A549 (cell line): Measurements from ENCODE around the gene AKIRIN2. TPM values are rescaled to one million over a fixed set of nuclear protein-coding genes. Genes with fewer than 3 reads are reported as not detected.
"Not testable (repeated sequence)": the region's sequence is repeated elsewhere in the genome, so short reads cannot be mapped to it uniquely, and the experiment has no call there.

Experiments used
- ATAC-seq, 2 experiments: fragments of 200-7000 bp in 1 of 2; fragments of >200 bp in 1 of 2; cut with Nextera tagmentation in 1 of 2; cut with Tn5 transposase in 1 of 2; 3 replicates each; pipeline versions ENCODE4 v1.8.0 to v1.9.1; 2018 to 2020; ENCODE audit warnings: mild to moderate bottlenecking in 1 of 2, moderate library complexity in 1 of 2
- CTCF ChIA-PET: fragments of 300-600 bp; sonication (Branson Sonifier 250); formaldehyde crosslinking; extraction: SDS; loops from one replicate; lab custom pipeline; 2021; ENCODE audit warnings: antibody characterized with exemption, inconsistent platforms; lab: Yijun Ruan, JAX
- POLR2A ChIA-PET: fragments of 350-600 bp; formaldehyde crosslinking; extraction: SDS; loops from one replicate; lab custom pipeline; 2021; ENCODE audit warnings: antibody characterized with exemption, inconsistent platforms; lab: Yijun Ruan, JAX
- DNase-seq, 2 experiments: peaks; one replicate each; pipeline versions ENCODE4 v3.0.0 to v3.0.0-alpha.2; 2011 to 2016; ENCODE audit warnings: low read depth in 1 of 2, low spot score in 1 of 2
- FAIRE-seq: peaks from 2 replicates; lab custom pipeline; 2011; peaks lifted over from hg19 to GRCh38; lab: Jason Lieb, UNC
- H3K27ac ChIP-seq, 2 experiments: fragments of >200 bp; sonication (Bioruptor Twin); formaldehyde crosslinking; 3 replicates each; pipeline ENCODE4 v1.5.1; 2016 to 2017
- H3K4me1 ChIP-seq: fragments of >200 bp; sonication (Bioruptor Twin); formaldehyde crosslinking; 3 replicates; pipeline ENCODE4 v1.6.1; 2016
- H3K4me2 ChIP-seq: fragments of >200 bp; sonication (Bioruptor Twin); formaldehyde crosslinking; 3 replicates; pipeline ENCODE4 v1.6.1; 2016
- H3K4me3 ChIP-seq: fragments of >200 bp; sonication (Bioruptor Twin); formaldehyde crosslinking; 3 replicates; pipeline ENCODE4 v1.5.1; 2016
- H3K9me3 ChIP-seq: fragments of >200 bp; sonication (Bioruptor Twin); formaldehyde crosslinking; 3 replicates; pipeline ENCODE4 v1.6.1; 2016
- CEBPB ChIP-seq, 2 experiments: fragments of >200 bp in 1 of 2; sonication (Bioruptor Twin) in 1 of 2; formaldehyde crosslinking in 1 of 2; IDR thresholded peaks; 2 replicates each; pipeline ENCODE4 v1.6.1; 2012 to 2016
- CHD2 ChIP-seq: fragments of 150-350 bp; IDR thresholded peaks from 2 replicates; pipeline ENCODE4 v1.6.1; 2014; ENCODE audit warnings: low read length; ENCODE audit not compliant: partially characterized antibody
- EHF ChIP-seq: fragments of 250-450 bp; sonication (Bioruptor Pico); IDR thresholded peaks from 2 replicates; pipeline ENCODE4 v1.5.0; 2020; ENCODE audit warnings: mild to moderate bottlenecking
- EP300 ChIP-seq, 2 experiments: fragments of >200 bp; sonication (Bioruptor Twin); formaldehyde crosslinking; IDR thresholded peaks; 2 replicates in 1 of 2; 3 replicates in 1 of 2; pipeline ENCODE4 v1.6.1; 2016 to 2017
- ESRRA ChIP-seq: fragments of 150-350 bp; IDR thresholded peaks from 2 replicates; pipeline ENCODE4 v1.6.1; 2014; ENCODE audit warnings: mild to moderate bottlenecking, low read length, borderline replicate concordance
- FOSL2 ChIP-seq, 2 experiments: fragments of 450-650 bp in 1 of 2; fragments of >200 bp in 1 of 2; sonication (Bioruptor Twin) in 1 of 2; formaldehyde crosslinking; IDR thresholded peaks; 2 replicates each; pipeline versions ENCODE4 v1.5.0 to v1.6.1; 2016 to 2020; ENCODE audit warnings: mild to moderate bottlenecking in 1 of 2, moderate library complexity in 1 of 2
- GATA3 ChIP-seq: IDR thresholded peaks from 2 replicates; pipeline ENCODE4 v1.6.1; 2012; ENCODE audit warnings: borderline replicate concordance
- HDAC2 ChIP-seq: fragments of 200-600 bp; sonication (generic); IDR thresholded peaks from 2 replicates; pipeline ENCODE4 v1.6.1; 2016
- HOXB13 ChIP-seq: fragments of 250-450 bp; sonication (Bioruptor Pico); IDR thresholded peaks from 2 replicates; pipeline ENCODE4 v1.5.0; 2020; ENCODE audit warnings: low read depth, mild to moderate bottlenecking, moderate library complexity
- JUN ChIP-seq, 2 experiments: fragments of >200 bp; sonication (Bioruptor Twin); formaldehyde crosslinking; IDR thresholded peaks; 2 replicates in 1 of 2; 3 replicates in 1 of 2; pipeline ENCODE4 v1.6.1; 2016 to 2017
- JUNB ChIP-seq: fragments of >200 bp; sonication (Bioruptor Twin); formaldehyde crosslinking; IDR thresholded peaks from 2 replicates; pipeline ENCODE4 v1.6.1; 2016
- MAZ ChIP-seq: fragments of 150-350 bp; IDR thresholded peaks from 2 replicates; pipeline ENCODE4 v1.6.1; 2014; ENCODE audit warnings: antibody characterized with exemption, low read depth, low read length, borderline replicate concordance
- MYC ChIP-seq: IDR thresholded peaks from 2 replicates; pipeline ENCODE4 v1.6.1; 2012; ENCODE audit warnings: mild to moderate bottlenecking, inconsistent platforms, low read length, improper control_type of control experiment, borderline replicate concordance
- NPAS2 ChIP-seq: fragments of 250-450 bp; sonication (Bioruptor Pico); IDR thresholded peaks from 2 replicates; pipeline ENCODE4 v1.8.0; 2022; ENCODE audit warnings: mild to moderate bottlenecking, moderate library complexity, borderline replicate concordance
- PHF8 ChIP-seq: fragments of 200-600 bp; sonication (generic); IDR thresholded peaks from 2 replicates; pipeline ENCODE4 v1.6.1; 2016; ENCODE audit warnings: low read depth, mild to moderate bottlenecking, antibody characterized with exemption, moderate library complexity, borderline replicate concordance
- POLR2A ChIP-seq: IDR thresholded peaks from 2 replicates; pipeline ENCODE4 v1.6.1; 2012; ENCODE audit warnings: mild to moderate bottlenecking, low read length
- RAD21 ChIP-seq, 2 experiments: fragments of >200 bp in 1 of 2; sonication (Bioruptor Twin) in 1 of 2; formaldehyde crosslinking in 1 of 2; IDR thresholded peaks in 1 of 2; conservative IDR thresholded peaks in 1 of 2; 2 replicates in 1 of 2; 3 replicates in 1 of 2; pipeline ENCODE4 v1.6.1; 2012 to 2018; ENCODE audit warnings: inconsistent platforms in 1 of 2
- RFX5 ChIP-seq: fragments of 450-650 bp; IDR thresholded peaks from 2 replicates; pipeline ENCODE4 v1.7.1; 2014; ENCODE audit warnings: antibody characterized with exemption, mild to moderate bottlenecking, moderate library complexity
- SREBF2 ChIP-seq: fragments of 450-650 bp; IDR thresholded peaks from 2 replicates; pipeline ENCODE4 v1.6.1; 2014; ENCODE audit warnings: mild to moderate bottlenecking, moderate library complexity
- TP53 ChIP-seq: fragments of 250-450 bp; sonication (Bioruptor Pico); IDR thresholded peaks from 2 replicates; pipeline ENCODE4 v1.5.0; 2021; ENCODE audit warnings: mild to moderate bottlenecking, moderate library complexity
- ZFP36 ChIP-seq: fragments of 450-650 bp; IDR thresholded peaks from 2 replicates; pipeline ENCODE4 v1.6.1; 2014; ENCODE audit warnings: borderline replicate concordance; ENCODE audit not compliant: partially characterized antibody
- ZSCAN20 ChIP-seq: fragments of 250-450 bp; sonication (Bioruptor Pico); IDR thresholded peaks from 2 replicates; pipeline ENCODE4 v1.8.0; 2022; ENCODE audit warnings: mild to moderate bottlenecking, moderate library complexity
- WGBS: methylation state at CpG from one replicate; pipeline ENCODE4 v1.1.6; 2017; ENCODE audit errors: missing lambda C conversion rate; 5-methylcytosine and 5-hydroxymethylcytosine counted together
- polyA plus RNA-seq, 4 experiments: library from polyadenylated mRNA; depleted of rRNA in 3 of 4; stranded (reverse); fragments of >200 nt; fragmentation: RNase III in 1 of 4; extraction: RNeasy Plus Mini Kit Qiagen cat#74134 plus additional on column Dnase treatment in 1 of 4; gene quantifications; 2 replicates in 3 of 4; 3 replicates in 1 of 4; pipeline ENCODE4 v1.2.3, GENCODE V29; 2011 to 2017
- TF ChIP-seq, protein P1 (sequence below): fragments of 150-350 bp; IDR thresholded peaks from 2 replicates; pipeline ENCODE4 v1.6.1; 2014; ENCODE audit warnings: low read depth, mild to moderate bottlenecking, low read length
- TF ChIP-seq, protein P2 (sequence below): fragments of >200 bp; sonication (Bioruptor Twin); formaldehyde crosslinking; IDR thresholded peaks from 2 replicates; pipeline ENCODE4 v1.6.1; 2016
- TF ChIP-seq, protein P3 (sequence below): IDR thresholded peaks from 2 replicates; pipeline ENCODE4 v1.6.1; 2012

AKIRIN2 gene
- polyA plus RNA-seq, 2 of the 4 experiments (the other 2 are of a cell fraction), result 23.7 to 40.1 TPM

DNA sequence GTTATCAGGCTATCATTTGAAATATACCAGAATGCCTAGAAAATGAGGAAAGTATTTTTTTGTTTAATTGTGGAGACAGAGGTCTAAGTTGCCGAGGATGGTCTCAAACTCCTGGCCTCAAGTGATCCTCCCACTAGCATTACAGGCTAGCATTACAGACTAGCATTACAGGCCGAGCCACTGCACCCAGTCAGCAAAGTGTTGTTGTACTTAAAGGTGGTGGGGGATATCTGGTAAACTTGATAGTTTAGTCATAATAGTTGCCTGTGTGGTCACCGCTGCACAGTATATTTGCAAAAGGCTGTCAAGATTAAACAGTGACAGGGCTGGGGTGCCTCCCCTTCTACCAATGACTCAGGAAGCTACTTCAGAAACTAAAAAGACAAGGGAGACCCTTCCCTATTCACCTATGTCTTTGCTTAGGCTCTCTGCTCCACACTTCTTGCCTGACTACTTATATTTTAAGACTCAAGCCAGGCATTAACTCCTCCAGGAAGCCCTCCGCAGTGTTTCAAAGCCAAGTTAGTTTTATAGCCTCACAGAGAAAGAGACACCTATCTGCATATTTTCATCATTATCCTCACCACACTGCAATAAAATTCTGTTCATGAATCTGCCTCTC lies 3.1 kb upstream of the AKIRIN2 start (continued):
- TF ChIP-seq JUN (IDR thresholded peaks at IDR 0.05) (peak in 1 of 2 experiments; percentile 36; a peak in 1 of 5 replicates), ESRRA (no peak), ZFP36 (peak; percentile 36), RFX5 (no peak), MAZ (no peak), CEBPB (IDR thresholded peaks at IDR 0.05) (peak in 1 of 2 experiments; percentile 59; a peak in 2 of 4 replicates)
- TF ChIP-seq, protein P1, sequence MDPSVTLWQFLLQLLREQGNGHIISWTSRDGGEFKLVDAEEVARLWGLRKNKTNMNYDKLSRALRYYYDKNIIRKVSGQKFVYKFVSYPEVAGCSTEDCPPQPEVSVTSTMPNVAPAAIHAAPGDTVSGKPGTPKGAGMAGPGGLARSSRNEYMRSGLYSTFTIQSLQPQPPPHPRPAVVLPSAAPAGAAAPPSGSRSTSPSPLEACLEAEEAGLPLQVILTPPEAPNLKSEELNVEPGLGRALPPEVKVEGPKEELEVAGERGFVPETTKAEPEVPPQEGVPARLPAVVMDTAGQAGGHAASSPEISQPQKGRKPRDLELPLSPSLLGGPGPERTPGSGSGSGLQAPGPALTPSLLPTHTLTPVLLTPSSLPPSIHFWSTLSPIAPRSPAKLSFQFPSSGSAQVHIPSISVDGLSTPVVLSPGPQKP, result no peak

DNA sequence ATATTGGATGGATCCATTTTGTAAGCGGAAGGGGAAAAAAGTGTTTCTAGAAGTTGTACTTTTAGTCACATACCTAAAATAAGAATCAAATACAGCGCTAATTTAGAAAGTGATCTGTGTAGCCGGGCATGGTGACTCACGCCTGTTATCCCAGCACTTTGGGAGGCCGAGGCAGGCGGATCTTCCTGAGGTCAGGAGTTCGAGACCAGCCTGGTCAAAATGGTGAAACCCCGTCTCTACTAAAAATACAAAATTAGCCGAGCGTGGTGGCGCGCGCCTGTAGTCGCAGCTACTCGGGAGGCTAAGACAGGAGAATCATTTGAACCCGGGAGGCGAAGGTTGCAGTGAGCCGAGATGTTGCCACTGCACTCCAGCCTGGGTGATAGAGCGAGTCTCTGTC lies 1.0 kb upstream of the AKIRIN2 start:
- CTCF ChIA-PET, DNase-seq, FAIRE-seq, ATAC-seq, H3K9me3 ChIP-seq: not testable (repeated sequence)
- Histone ChIP-seq H3K4me2 (peak overlapping the region; percentile 82), H3K4me1 (peaks cover 48% of the 10 kb centered on the region), H3K27ac (peak overlapping the region; percentile 83 to 86), H3K4me3 (peak overlapping the region; percentile 80)
- POLR2A ChIA-PET, result interaction anchor here (1.1 to 2.0 kb wide), 6 partner anchors 12 to 87 kb away, joined by 4 to 14 read pairs (median 6); no protein-coding TSS in a partner anchor
- WGBS, result 71% methylated on average over 19 of the region's 19 CpGs

DNA sequence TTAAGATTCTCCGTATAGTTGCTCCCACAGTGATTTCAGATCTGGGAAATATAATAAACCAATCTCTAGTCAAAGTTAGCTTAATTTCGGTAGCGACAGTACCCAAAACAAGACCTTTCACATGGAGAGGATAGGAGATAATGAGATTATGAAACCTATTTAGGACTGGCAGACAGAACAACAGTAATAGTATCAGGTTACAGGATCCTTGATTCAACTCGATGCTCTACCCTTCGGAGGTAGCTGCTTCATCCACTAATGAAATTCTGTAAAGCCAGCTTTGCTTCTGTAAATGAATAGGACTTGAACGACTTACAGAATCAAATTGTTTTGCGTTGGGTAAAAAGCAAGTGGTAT lies 534 bp upstream of the AKIRIN2 start:
- DNase-seq, result peak in 1 of 2 experiments; percentile 46
- POLR2A ChIA-PET, result interaction anchor here (0.8 to 2.0 kb wide), 7 partner anchors 12 to 113 kb away, joined by 3 to 14 read pairs (median 6); partner anchors contain the start of genes ORC3 and RARS2
- H3K27ac ChIP-seq, result peak overlapping the region; percentile 83 to 86
- 5% methylated on average over 7 of the region's 7 CpGs for WGBS
- H3K4me3 ChIP-seq, result peak overlapping the region; percentile 80
- CTCF ChIA-PET, result interaction anchor here (1.8 kb wide), 1 partner anchor 130 kb away, joined by 8 read pairs; no protein-coding TSS in a partner anchor
- peaks cover 53% of the 10 kb centered on the region for H3K4me1 ChIP-seq
- peak overlapping the region; percentile 82 for H3K4me2 ChIP-seq
- no peaks in the 10 kb centered on the region for H3K9me3 ChIP-seq
- no peak for FAIRE-seq
- peak in 1 of 2 experiments; percentile 17; a peak in 3 of 6 replicates for ATAC-seq
- TF ChIP-seq CHD2 (no peak), HDAC2 (no peak), CEBPB (IDR thresholded peaks at IDR 0.05) (0 out of 4 replicates have a peak, but pooled peaks of 1 of the 2 experiments have one; percentile 17)

DNA sequence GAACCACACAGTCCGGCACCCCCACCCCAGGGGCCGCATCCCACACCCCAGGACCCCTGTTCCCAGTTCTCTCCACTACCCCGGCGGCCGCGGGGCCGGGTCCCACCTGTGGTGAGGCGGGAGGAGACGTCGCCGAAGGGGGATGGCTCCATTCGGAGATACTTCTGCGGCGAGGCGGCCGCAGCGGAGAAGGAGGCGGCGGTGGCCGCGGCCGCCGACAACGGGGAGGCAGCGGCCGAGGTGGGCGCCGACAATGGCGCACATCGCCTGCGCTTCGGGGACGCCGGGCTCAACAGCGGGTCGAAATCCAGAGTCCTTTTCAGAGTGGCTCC lies 723 bp downstream of the AKIRIN2 start:
- no peak for FAIRE-seq
- no peaks in the 10 kb centered on the region for H3K9me3 ChIP-seq

More for the DNA sequence above, 723 bp downstream of the AKIRIN2 start:
- TF ChIP-seq, protein P2, sequence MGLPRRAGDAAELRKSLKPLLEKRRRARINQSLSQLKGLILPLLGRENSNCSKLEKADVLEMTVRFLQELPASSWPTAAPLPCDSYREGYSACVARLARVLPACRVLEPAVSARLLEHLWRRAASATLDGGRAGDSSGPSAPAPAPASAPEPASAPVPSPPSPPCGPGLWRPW, result no peak
- TF ChIP-seq RAD21 (conservative IDR thresholded peaks at IDR 0.05 in 1 of 2, IDR thresholded peaks at IDR 0.05 in 1 of 2) (no peak), GATA3 (no peak), ZFP36 (no peak), JUNB (no peak), TP53 (CRISPR knock-in tag) (no peak), NPAS2 (CRISPR knock-in tag) (no peak), PHF8 (no peak), EHF (CRISPR knock-in tag) (no peak), HOXB13 (CRISPR knock-in tag) (no peak), ZSCAN20 (CRISPR knock-in tag) (no peak), EP300 (IDR thresholded peaks at IDR 0.05) (no peak), CHD2 (no peak), MYC (no peak), SREBF2 (no peak), POLR2A (no peak), FOSL2 (IDR thresholded peaks at IDR 0.05) (no peak), FOSL2 (CRISPR knock-in tag; IDR thresholded peaks at IDR 0.05) (no peak), MAZ (no peak)
- TF ChIP-seq, protein P3, sequence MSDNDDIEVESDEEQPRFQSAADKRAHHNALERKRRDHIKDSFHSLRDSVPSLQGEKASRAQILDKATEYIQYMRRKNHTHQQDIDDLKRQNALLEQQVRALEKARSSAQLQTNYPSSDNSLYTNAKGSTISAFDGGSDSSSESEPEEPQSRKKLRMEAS, result no peak
- Histone ChIP-seq H3K4me1 (peaks cover 48% of the 10 kb centered on the region), H3K4me2 (peak overlapping the region; percentile 92), H3K27ac (peak overlapping the region; percentile 94 to 100), H3K4me3 (peak overlapping the region; percentile 80)
- ATAC-seq (peak; percentile 11 to 30; a peak in 4 of 6 replicates), DNase-seq (no peak)
- POLR2A ChIA-PET, result interaction anchor here (1.0 to 1.8 kb wide), 4 partner anchors 18 to 88 kb away, joined by 5 to 14 read pairs (median 6); no protein-coding TSS in a partner anchor
- 20% methylated on average over 2 of the region's 36 CpGs for WGBS
- CTCF ChIA-PET, result interaction anchor here (0.6 to 1.8 kb wide), 3 partner anchors 13 to 131 kb away, joined by 5 to 8 read pairs (median 5); no protein-coding TSS in a partner anchor
